ENCODE data around the gene SPNS3.
A peak's percentile ranks its signal among the peaks of the same experiment; 100 is the strongest.

The SPNS3 gene

GRCh38 chr17:4425398-4425797 lies 8.3 kb upstream of the SPNS3 start:
- in situ Hi-C loops (cut with MboI; ENCODE audit: low pct_unique_long_range_greater_than_20kb, low sequenced_read_pairs, unreplicated experiment), result loop anchor here (10.0 kb wide), 1 partner anchor 199 kb away; no protein-coding TSS in a partner anchor
- no peak for DNase-seq (ENCODE audit: low spot score)
- TF ChIP-seq CTCF (IDR thresholded peaks at IDR 0.05; ENCODE audit: extremely low read depth, insufficient read depth, missing control alignments), result no peak

- TF ChIP-seq CTCF (IDR thresholded peaks at IDR 0.05; ENCODE audit: extremely low read depth, insufficient read depth, missing control alignments), result no peak
- DNase-seq (ENCODE audit: low spot score), result peak; percentile 48
- in situ Hi-C loops (cut with MboI; ENCODE audit: low pct_unique_long_range_greater_than_20kb, low sequenced_read_pairs, unreplicated experiment), result loop anchor here (10.0 kb wide), 1 partner anchor 198 kb away; no protein-coding TSS in a partner anchor
These were observed 7.1 kb upstream of the SPNS3 start for GRCh38 chr17:4426499-4427208.

GRCh38 chr17:4427505-4427904 lies 6.2 kb upstream of the SPNS3 start:
- DNase-seq (ENCODE audit: low spot score), result no peak
- in situ Hi-C loops (cut with MboI; ENCODE audit: low pct_unique_long_range_greater_than_20kb, low sequenced_read_pairs, unreplicated experiment), result loop anchor here (10.0 kb wide), 1 partner anchor 197 kb away; no protein-coding TSS in a partner anchor
- TF ChIP-seq CTCF (IDR thresholded peaks at IDR 0.05; ENCODE audit: extremely low read depth, insufficient read depth, missing control alignments), result no peak

- DNase-seq (ENCODE audit: low spot score), result no peak
- TF ChIP-seq CTCF (IDR thresholded peaks at IDR 0.05; ENCODE audit: extremely low read depth, insufficient read depth, missing control alignments), result no peak
- in situ Hi-C loops (cut with MboI; ENCODE audit: low pct_unique_long_range_greater_than_20kb, low sequenced_read_pairs, unreplicated experiment), result no loop called here
These were observed 2.6 kb downstream of the SPNS3 start for GRCh38 chr17:4436381-4436780.

GRCh38 chr17:4436846-4437245 lies 3.1 kb downstream of the SPNS3 start:
- in situ Hi-C loops (cut with MboI; ENCODE audit: low pct_unique_long_range_greater_than_20kb, low sequenced_read_pairs, unreplicated experiment), result no loop called here
- TF ChIP-seq CTCF (IDR thresholded peaks at IDR 0.05; ENCODE audit: extremely low read depth, insufficient read depth, missing control alignments), result no peak
- no peak for DNase-seq (ENCODE audit: low spot score)

- DNase-seq (ENCODE audit: low spot score), result no peak
- in situ Hi-C loops (cut with MboI; ENCODE audit: low pct_unique_long_range_greater_than_20kb, low sequenced_read_pairs, unreplicated experiment), result no loop called here
- TF ChIP-seq CTCF (IDR thresholded peaks at IDR 0.05; ENCODE audit: extremely low read depth, insufficient read depth, missing control alignments), result no peak
These were observed 4.6 kb downstream of the SPNS3 start for GRCh38 chr17:4438162-4438944.
